ENCODE data around the gene KAT7.

The KAT7 gene

GRCh38 chr17:49871211-49871610 is 82.7 kb downstream of the KAT7 start:
- no peak for DNase-seq

GRCh38 chr17:49872754-49873377 is 84.4 kb downstream of the KAT7 start:
- no peak for DNase-seq

GRCh38 chr17:49873466-49873865 is 85.0 kb downstream of the KAT7 start:
- DNase-seq = no peak

- DNase-seq = no peak
Measured at GRCh38 chr17:49873926-49874325, 85.4 kb downstream of the KAT7 start.

- DNase-seq = no peak
Measured at GRCh38 chr17:49874911-49875310, 86.4 kb downstream of the KAT7 start.

- no peak for DNase-seq
Measured at GRCh38 chr17:49875685-49876084, 87.2 kb downstream of the KAT7 start.

- DNase-seq = no peak
Measured at GRCh38 chr17:49878931-49879904, 90.7 kb downstream of the KAT7 start.

GRCh38 chr17:49880291-49881053 is 92.0 kb downstream of the KAT7 start:
- DNase-seq = peak; percentile 78

GRCh38 chr17:49881054-49881402 is 92.5 kb downstream of the KAT7 start:
- DNase-seq = no peak

- DNase-seq = no peak
Measured at GRCh38 chr17:49882434-49882833, 94.0 kb downstream of the KAT7 start.

Measured in right kidney (tissue), 1 donor.